HCT116 (cell line): ENCODE data around the gene NRAP. TPM values are rescaled to one million over a fixed set of nuclear protein-coding genes. Genes with fewer than 3 reads are reported as not detected.

ENCODE experiments used
- ATAC-seq: fragments of 200-7000 bp; cut with Tn5 transposase; 2 replicates; pipeline ENCODE4 v1.9.1; 2020; ENCODE audit warnings: mild to moderate bottlenecking, moderate library complexity
- BruUV-seq: library from RNA; stranded (reverse); fragments of 400-500 nt; replicated peaks from 2 replicates; lab custom pipeline; 2021; lab: Mats Ljungman, UMichigan
- CTCF ChIA-PET: fragments of 300-600 bp; sonication (Branson Sonifier 250); formaldehyde crosslinking; loops from one replicate; lab custom pipeline; 2021; ENCODE audit warnings: antibody characterized with exemption; lab: Charles Lee
- POLR2A ChIA-PET: fragments of 300-600, 350-600 bp; sonication (Branson Sonifier 250); formaldehyde crosslinking; loops from one replicate; lab custom pipeline; 2021; ENCODE audit warnings: antibody characterized with exemption; lab: Charles Lee
- RAD21 ChIA-PET, 2 experiments: fragments of 300-600 bp; sonication (Branson Sonifier 250); formaldehyde crosslinking; loops; one replicate each; lab custom pipeline; 2023; ENCODE audit warnings: low total read pairs in 2 of 2; ENCODE audit not compliant: uncharacterized antibody in 2 of 2, unreplicated experiment in 2 of 2, low non-redundant PET in 1 of 2; lab: Charles Lee
- DNase-seq: peaks from one replicate; pipeline ENCODE4 v3.0.0-alpha.2; 2010; ENCODE audit warnings: low read depth, low spot score
- H2AFZ ChIP-seq: fragments of 200-600 bp; shearing (Covaris generic), sonication (generic); 2 replicates; pipeline ENCODE4 v1.6.1; 2017; ENCODE audit warnings: low read depth, mixed run types, mixed read lengths, antibody characterized with exemption, low read length; ENCODE audit not compliant: poor library complexity, severe bottlenecking
- H3K27ac ChIP-seq: 2 replicates; pipeline ENCODE4 v1.5.1; 2012; ENCODE audit warnings: low read depth, low read length
- H3K27me3 ChIP-seq: fragments of 200-600 bp; sonication (generic); 2 replicates; pipeline ENCODE4 v1.6.1; 2016; ENCODE audit warnings: mixed run types, low read length, mixed read lengths; ENCODE audit not compliant: insufficient read depth
- H3K36me3 ChIP-seq, 2 experiments: fragments of 200-500 bp in 1 of 2; fragments of 200-600 bp in 1 of 2; sonication (Bioruptor generic) in 1 of 2; sonication (generic) in 1 of 2; 2 replicates each; pipeline versions ENCODE4 v1.5.1 to v1.6.1; 2014 to 2016; ENCODE audit warnings: low read length in 2 of 2, inconsistent platforms in 1 of 2, mixed read lengths in 1 of 2, mixed run types in 1 of 2; ENCODE audit not compliant: insufficient read depth in 2 of 2, control insufficient read depth in 1 of 2
- H3K4me1 ChIP-seq, 2 experiments: fragments of 200-600 bp in 1 of 2; sonication (generic) in 1 of 2; 2 replicates each; pipeline versions ENCODE4 v1.5.1 to v1.6.1; 2012 to 2017; ENCODE audit warnings: low read length in 2 of 2, inconsistent platforms in 1 of 2, mild to moderate bottlenecking in 1 of 2, mixed read lengths in 1 of 2, mixed run types in 1 of 2, moderate library complexity in 1 of 2; ENCODE audit not compliant: insufficient read depth in 2 of 2, control insufficient read depth in 1 of 2
- H3K4me2 ChIP-seq: fragments of 200-600 bp; sonication (generic); 2 replicates; pipeline ENCODE4 v1.6.1; 2017; ENCODE audit warnings: mixed run types, low read length, mixed read lengths
- H3K4me3 ChIP-seq, 2 experiments: fragments of 200-600 bp in 1 of 2; sonication (generic) in 1 of 2; replicated peaks in 1 of 2; 2 replicates each; pipeline ENCODE4 v1.5.1; 2011 to 2016; ENCODE audit warnings: low read length in 2 of 2, control low read depth in 1 of 2, low read depth in 1 of 2, mild to moderate bottlenecking in 1 of 2, mixed read lengths in 1 of 2, mixed run types in 1 of 2
- H3K79me2 ChIP-seq: fragments of 200-600 bp; sonication (generic); 2 replicates; pipeline ENCODE4 v1.6.1; 2017; ENCODE audit warnings: mild to moderate bottlenecking, mixed run types, low read length, moderate library complexity, mixed read lengths; ENCODE audit not compliant: insufficient read depth
- H3K9ac ChIP-seq: fragments of 200-600 bp; sonication (generic); 2 replicates; pipeline ENCODE4 v1.6.1; 2016; ENCODE audit warnings: low read length, mixed read lengths
- H3K9me2 ChIP-seq: fragments of 200-600 bp; sonication (generic), shearing (Covaris generic); 2 replicates; pipeline ENCODE4 v1.6.1; 2017; ENCODE audit warnings: mixed run types, mild to moderate bottlenecking, moderate library complexity; ENCODE audit not compliant: insufficient read depth
- H3K9me3 ChIP-seq, 2 experiments: fragments of 200-500 bp in 1 of 2; fragments of 200-600 bp in 1 of 2; sonication (Bioruptor generic) in 1 of 2; sonication (generic) in 1 of 2; 2 replicates each; pipeline ENCODE4 v1.6.1; 2014 to 2017; ENCODE audit warnings: low read length in 2 of 2, mixed read lengths in 2 of 2, inconsistent platforms in 1 of 2, low read depth in 1 of 2, mild to moderate bottlenecking in 1 of 2, mixed run types in 1 of 2, moderate library complexity in 1 of 2; ENCODE audit not compliant: control insufficient read depth in 1 of 2, insufficient read depth in 1 of 2
- H4K20me1 ChIP-seq: fragments of 200-600 bp; sonication (generic), shearing (Covaris generic); 2 replicates; pipeline ENCODE4 v1.6.1; 2017; ENCODE audit warnings: mixed run types, mild to moderate bottlenecking, moderate library complexity; ENCODE audit not compliant: insufficient read depth
- ATF3 ChIP-seq: IDR thresholded peaks from 2 replicates; pipeline ENCODE4 v1.6.1; 2012
- CEBPB ChIP-seq: IDR thresholded peaks from 2 replicates; pipeline ENCODE4 v1.6.1; 2012; ENCODE audit warnings: low read depth
- CTCF ChIP-seq, 3 experiments: fragments of 200-600 bp in 1 of 3; sonication (generic) in 1 of 3; IDR thresholded peaks in 2 of 3; conservative IDR thresholded peaks in 1 of 3; 2 replicates each; pipeline ENCODE4 v1.5.1; 2012 to 2017; ENCODE audit warnings: low read depth in 2 of 3, low read length in 2 of 3, antibody characterized with exemption in 1 of 3, borderline replicate concordance in 1 of 3, control low read depth in 1 of 3, mild to moderate bottlenecking in 1 of 3, mixed read lengths in 1 of 3, mixed run types in 1 of 3, moderate library complexity in 1 of 3; ENCODE audit not compliant: insufficient read depth in 1 of 3
- EZH2 ChIP-seq: fragments of 200-600 bp; sonication (generic); IDR thresholded peaks from 2 replicates; pipeline ENCODE4 v1.6.1; 2017; ENCODE audit warnings: antibody characterized with exemption, mixed run types
- JUND ChIP-seq: IDR thresholded peaks from 2 replicates; pipeline ENCODE4 v1.6.1; 2012
- MAX ChIP-seq: IDR thresholded peaks from 2 replicates; pipeline ENCODE4 v1.6.1; 2012
- POLR2A ChIP-seq: IDR thresholded peaks from 2 replicates; pipeline ENCODE4 v1.7.0; 2011; ENCODE audit warnings: borderline replicate concordance; ENCODE audit not compliant: insufficient read depth, insufficient read length; ENCODE audit errors: extremely low read depth
- POLR2AphosphoS5 ChIP-seq: IDR thresholded peaks from 2 replicates; pipeline ENCODE4 v1.6.1; 2011; ENCODE audit warnings: mild to moderate bottlenecking, low read depth, low read length, moderate library complexity
- RAD21 ChIP-seq: IDR thresholded peaks from 2 replicates; pipeline ENCODE4 v1.6.1; 2012; ENCODE audit warnings: low read depth, mild to moderate bottlenecking
- REST ChIP-seq: IDR thresholded peaks from 2 replicates; pipeline ENCODE4 v1.6.1; 2012; ENCODE audit warnings: low read depth
- SRF ChIP-seq: IDR thresholded peaks from 2 replicates; pipeline ENCODE4 v1.6.1; 2012; ENCODE audit warnings: low read depth
- YY1 ChIP-seq: IDR thresholded peaks from 2 replicates; pipeline ENCODE4 v1.6.1; 2011; ENCODE audit warnings: low read length, low read depth, moderate library complexity, mild to moderate bottlenecking; ENCODE audit not compliant: insufficient replicate concordance; ENCODE audit errors: extremely low read depth
- ZBTB33 ChIP-seq: IDR thresholded peaks from 2 replicates; pipeline ENCODE4 v1.6.1; 2011; ENCODE audit warnings: mild to moderate bottlenecking, low read length, moderate library complexity; ENCODE audit not compliant: insufficient replicate concordance; ENCODE audit errors: extremely low read depth
- ZFX ChIP-seq: fragments of 450-650 bp; IDR thresholded peaks from 2 replicates; pipeline ENCODE4 v1.6.1; 2017
- intact Hi-C: fragments of 100-400 bp; cut with micrococcal nuclease; formaldehyde crosslinking; loops from 2 replicates; pipeline ENCODE4 v1.10.0; 2022
- total RNA-seq: library from RNA; stranded (reverse); gene quantifications from one replicate; pipeline ENCODE4 v1.2.1, GENCODE V29; 2021; ENCODE audit not compliant: unreplicated experiment

NRAP gene
- total RNA-seq, 1 experiment from 2014 or later: not detected

GRCh38 chr10:113625461-113626186 is 38.2 kb downstream of the NRAP start:
- Histone ChIP-seq H4K20me1 (no peaks in the 10 kb centered on the region), H3K4me2 (no peak overlapping the region)
- ATAC-seq: no peak
- TF ChIP-seq REST (no peak), ZBTB33 (no peak), CTCF (IDR thresholded peaks at IDR 0.05 in 2 of 3, conservative IDR thresholded peaks at IDR 0.05 in 1 of 3; ENCODE audit: borderline replicate concordance in 1 of 3, insufficient read depth in 1 of 3, low read depth in 2 of 3, low read length in 2 of 3) (no peak), POLR2AphosphoS5 (no peak), MAX (no peak), YY1 (no peak), CEBPB (no peak), ZFX (no peak), JUND (no peak), SRF (no peak), POLR2A (no peak), RAD21 (no peak), EZH2 (no peak), ATF3 (no peak)
- TF ChIP-seq, all 23 proteins: peak for 0
- Histone ChIP-seq H3K36me3 (no peaks in the 10 kb centered on the region), H3K4me3 (no peak overlapping the region), H3K9me3 (no peaks in the 10 kb centered on the region), H3K27ac (no peak overlapping the region), H3K79me2 (no peaks in the 10 kb centered on the region), H3K27me3 (peaks cover 67% of the 10 kb centered on the region), H3K4me1 (no peaks in the 10 kb centered on the region), H3K9ac (no peak overlapping the region), H3K9me2 (no peaks in the 10 kb centered on the region), H2AFZ (no peak overlapping the region)
- RAD21 ChIA-PET: no interaction called here
- DNase-seq: no peak
- intact Hi-C loops: no loop called here
- no TSS peak for BruUV-seq
- POLR2A ChIA-PET: no interaction called here
- CTCF ChIA-PET: interaction anchor here (2.8 kb wide), 1 partner anchor 9 kb away, joined by 12 read pairs; no protein-coding TSS in a partner anchor
